GM19328 (cell line): ENCODE results near the gene NCR1.
"Not testable (repeated sequence)": the region's sequence is repeated elsewhere in the genome, so short reads cannot be mapped to it uniquely, and the experiment has no call there.

Source experiments
- ATAC-seq: cut with Tn5 transposase; IDR thresholded peaks from one replicate; pipeline ENCODE4 v1.9.1; 2021; ENCODE audit warnings: mild to moderate bottlenecking, moderate library complexity; ENCODE audit not compliant: unreplicated experiment

The NCR1 gene

GRCh38 chr19:54906819-54907218 is 871 bp downstream of the NCR1 start:
- ATAC-seq, result no peak

GRCh38 chr19:54907899-54908298 is 2.0 kb downstream of the NCR1 start:
- not testable (repeated sequence) for ATAC-seq

- ATAC-seq, result no peak
Observed at GRCh38 chr19:54916822-54917221, 10.9 kb downstream of the NCR1 start.

GRCh38 chr19:54918499-54918898 is 12.6 kb downstream of the NCR1 start:
- no peak for ATAC-seq

GRCh38 chr19:54919646-54920563 is 14.0 kb downstream of the NCR1 start:
- not testable (repeated sequence) for ATAC-seq

GRCh38 chr19:54921082-54921481 is 15.1 kb downstream of the NCR1 start:
- ATAC-seq, result no peak

- ATAC-seq, result no peak
Observed at GRCh38 chr19:54923276-54923675, 17.3 kb downstream of the NCR1 start.

- ATAC-seq, result no peak
Observed at GRCh38 chr19:54928299-54928698, 22.4 kb downstream of the NCR1 start.

- ATAC-seq, result no peak
Observed at GRCh38 chr19:54937926-54938325, 32.0 kb downstream of the NCR1 start.

- no peak for ATAC-seq
Observed at GRCh38 chr19:54938906-54939305, 33.0 kb downstream of the NCR1 start.

- not testable (repeated sequence) for ATAC-seq
Observed at GRCh38 chr19:54939538-54939937, 33.6 kb downstream of the NCR1 start.

GRCh38 chr19:54943772-54944361 is 37.9 kb downstream of the NCR1 start:
- not testable (repeated sequence) for ATAC-seq

- no peak for ATAC-seq
Observed at GRCh38 chr19:54947381-54947780, 41.4 kb downstream of the NCR1 start, which contains the start of gene NLRP7. TSS of gene NLRP7 (minus strand) at chr19:54947530.

- ATAC-seq, result no peak
Observed at GRCh38 chr19:54949412-54949811, 43.5 kb downstream of the NCR1 start.

- not testable (repeated sequence) for ATAC-seq
Observed at GRCh38 chr19:54950580-54950979, 44.6 kb downstream of the NCR1 start.

GRCh38 chr19:54952591-54953344 is 46.8 kb downstream of the NCR1 start:
- no peak for ATAC-seq

- not testable (repeated sequence) for ATAC-seq
Observed at GRCh38 chr19:54953345-54953713, 47.4 kb downstream of the NCR1 start.

- no peak for ATAC-seq
Observed at GRCh38 chr19:54955376-54955775, 49.4 kb downstream of the NCR1 start.

GRCh38 chr19:54959840-54960239 is 53.9 kb downstream of the NCR1 start:
- no peak for ATAC-seq
